ENCODE results near the gene SF3A1. TPM values are rescaled to one million over a fixed set of nuclear protein-coding genes. Genes with fewer than 3 reads are reported as not detected.

The SF3A1 gene
- total and polyA plus RNA-seq, 9 of the 15 experiments (the other 6 are each of a cell fraction or from before 2014, with no cell fraction given) = 6.7 to 228 (median 13.0) TPM

DNA sequence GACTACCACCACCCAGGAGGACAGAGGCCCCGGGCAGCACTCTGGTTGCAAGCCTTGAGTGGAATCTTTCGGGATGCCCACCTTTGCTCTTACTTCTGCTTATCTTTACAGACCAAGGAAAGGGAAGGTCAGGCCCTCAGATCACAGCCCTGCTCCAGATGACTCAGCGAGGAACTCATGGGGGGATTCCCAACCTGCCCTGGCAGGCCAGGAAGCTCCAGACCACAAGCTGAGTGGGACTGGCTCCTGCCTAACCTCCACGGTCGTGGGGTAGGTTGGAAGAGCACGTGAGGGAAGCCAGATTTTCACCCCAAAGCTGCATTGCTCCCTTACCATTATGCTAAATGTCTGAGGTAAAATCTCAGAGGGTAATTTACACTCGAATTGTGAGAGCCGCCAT is 41.8 kb downstream of the SF3A1 start (continued):
- TF ChIP-seq ZNF778 (CRISPR knock-in tag; IDR thresholded peaks at IDR 0.05) (no peak), TAF7 (tag; IDR thresholded peaks at IDR 0.05) (no peak), MCM5 (IDR thresholded peaks at IDR 0.05; ENCODE audit: low read depth) (no peak), ARID1B (IDR thresholded peaks at IDR 0.05) (peak; percentile 48; the same call in 1 of the 2 replicates), CBFB (CRISPR knock-in tag; IDR thresholded peaks at IDR 0.05) (no peak), NCOR1 (IDR thresholded peaks at IDR 0.05) (0 out of 2 replicates have a peak, but pooled peaks have one; percentile 7), PHF20 (IDR thresholded peaks at IDR 0.05; ENCODE audit: partially characterized antibody) (no peak), XRCC4 (IDR thresholded peaks at IDR 0.05; ENCODE audit: extremely low read depth, insufficient read depth, insufficient read length) (no peak), LEF1 (IDR thresholded peaks at IDR 0.05) (no peak), NCOA2 (IDR thresholded peaks at IDR 0.05; ENCODE audit: partially characterized antibody in 2 of 2) (no peak), KDM1A (IDR thresholded peaks at IDR 0.05) (0 out of 4 replicates have a peak, but pooled peaks have one; percentile 8 to 12)
- TF ChIP-seq, protein P1, sequence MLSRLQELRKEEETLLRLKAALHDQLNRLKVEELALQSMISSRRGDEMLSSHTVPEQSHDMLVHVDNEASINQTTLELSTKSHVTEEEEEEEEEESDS (CRISPR knock-in tag; IDR thresholded peaks at IDR 0.05) = no peak

DNA sequence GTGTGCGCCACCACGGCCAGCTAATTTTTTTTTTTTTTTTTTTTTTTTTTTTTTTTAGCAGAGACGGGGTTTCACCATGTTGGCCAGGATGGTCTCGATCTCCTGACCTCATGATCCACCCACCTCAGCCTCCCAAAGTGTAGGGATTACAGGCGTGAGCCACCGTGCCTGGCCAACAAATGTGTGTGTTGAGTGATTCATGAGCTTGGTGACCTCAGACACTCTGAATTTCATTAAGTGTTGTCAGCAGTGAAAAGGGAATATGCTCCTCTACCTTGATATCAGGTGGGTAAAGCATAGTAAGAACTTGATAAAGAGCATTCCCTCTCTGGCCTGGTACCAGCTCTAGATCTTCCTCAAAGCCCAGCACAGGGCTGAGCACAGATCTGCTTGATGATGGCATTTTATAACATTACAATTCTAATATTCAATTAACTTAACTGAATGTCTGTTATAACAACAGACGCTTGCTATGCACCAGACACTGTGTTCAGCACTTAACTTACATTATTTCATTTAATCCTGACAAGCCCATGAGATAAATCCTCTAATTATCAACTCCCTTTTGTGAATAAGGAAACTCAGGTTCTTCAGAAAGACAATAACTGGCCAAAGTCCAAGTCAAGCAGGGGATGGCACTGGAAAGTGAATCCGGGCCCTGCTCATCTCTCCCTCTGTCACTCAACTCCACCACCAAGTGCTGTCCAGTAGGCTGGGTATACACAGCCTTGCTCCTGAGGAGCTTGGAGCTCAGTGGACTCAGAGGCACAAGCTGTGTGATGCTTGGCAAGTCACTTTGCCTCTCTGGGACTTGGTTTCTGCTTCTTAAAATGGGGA is 42.9 kb downstream of the SF3A1 start:
- Histone ChIP-seq H3K27me3 (ENCODE audit: control insufficient read depth in 2 of 2, insufficient read depth in 2 of 2, low read length in 2 of 2) (no peaks in the 10 kb centered on the region), H4K20me1 (replicated peaks; ENCODE audit: control insufficient read depth, insufficient read depth, low read length) (peaks cover 4% of the 10 kb centered on the region; the same call in 1 of the 2 replicates), H3K4me1 (replicated peaks in 1 of 2; ENCODE audit: control insufficient read depth in 2 of 2, insufficient read depth in 2 of 2, low read length in 2 of 2) (peaks cover 10 to 29% of the 10 kb centered on the region in 2 experiments), H3K79me2 (ENCODE audit: control insufficient read depth, insufficient read depth, low read length) (no peaks in the 10 kb centered on the region; the same call in 2 of the 3 replicates), H3K27ac (ENCODE audit: extremely low read depth, low read depth, low read length) (no peak overlapping the region), H3K4me2 (ENCODE audit: insufficient read depth, low read length) (no peak overlapping the region), H2AFZ (ENCODE audit: low read depth, low read length) (no peak overlapping the region), H3K36me3 (ENCODE audit: control insufficient read depth, insufficient read depth, low read length) (no peaks in the 10 kb centered on the region), H3K9me1 (ENCODE audit: control insufficient read depth, insufficient read depth, low read length) (no peaks in the 10 kb centered on the region), H3K9ac (ENCODE audit: insufficient read depth in 1 of 2, low read depth in 2 of 2, low read length in 2 of 2) (no peak overlapping the region), H3K4me3 (no peak overlapping the region), H3K9me3 (replicated peaks; ENCODE audit: control insufficient read depth, insufficient read depth, low read depth, low read length) (no peaks in the 10 kb centered on the region)
- intact Hi-C loops (cut with micrococcal nuclease) (no loop called here), in situ Hi-C loops (cut with MboI) (no loop called here)
- POLR2A ChIA-PET = interaction anchor here (0.8 to 1.3 kb wide), 3 partner anchors 8 to 20 kb away, joined by 3 to 6 read pairs (median 3); partner anchors contain the start of gene TBC1D10A
- FAIRE-seq = no peak
- DNase-seq (ENCODE audit: extremely low read depth in 1 of 4, low spot score in 3 of 4) = no peak
- BruUV-seq (replicated peaks) = no TSS peak
- 100% methylated on average over 1 of the region's 8 CpGs for WGBS (ENCODE audit: insufficient coverage, low coverage, missing lambda C conversion rate)
- CTCF ChIA-PET (ENCODE audit: low intra/inter-chr PET ratio) = no interaction called here
- ATAC-seq = no peak
- TF ChIP-seq ETV1 (tag; conservative IDR thresholded peaks at IDR 0.05; ENCODE audit: low read depth) (no peak), OTX1 (CRISPR knock-in tag; IDR thresholded peaks at IDR 0.05) (no peak), ZNF57 (CRISPR knock-in tag; IDR thresholded peaks at IDR 0.05) (no peak), TGIF2 (CRISPR knock-in tag; IDR thresholded peaks at IDR 0.05) (no peak), PTRF (tag; IDR thresholded peaks at IDR 0.05) (no peak), SREBF1 (IDR thresholded peaks at IDR 0.05; ENCODE audit: borderline replicate concordance, low read depth, low read length) (no peak)
- TF ChIP-seq, protein P2, sequence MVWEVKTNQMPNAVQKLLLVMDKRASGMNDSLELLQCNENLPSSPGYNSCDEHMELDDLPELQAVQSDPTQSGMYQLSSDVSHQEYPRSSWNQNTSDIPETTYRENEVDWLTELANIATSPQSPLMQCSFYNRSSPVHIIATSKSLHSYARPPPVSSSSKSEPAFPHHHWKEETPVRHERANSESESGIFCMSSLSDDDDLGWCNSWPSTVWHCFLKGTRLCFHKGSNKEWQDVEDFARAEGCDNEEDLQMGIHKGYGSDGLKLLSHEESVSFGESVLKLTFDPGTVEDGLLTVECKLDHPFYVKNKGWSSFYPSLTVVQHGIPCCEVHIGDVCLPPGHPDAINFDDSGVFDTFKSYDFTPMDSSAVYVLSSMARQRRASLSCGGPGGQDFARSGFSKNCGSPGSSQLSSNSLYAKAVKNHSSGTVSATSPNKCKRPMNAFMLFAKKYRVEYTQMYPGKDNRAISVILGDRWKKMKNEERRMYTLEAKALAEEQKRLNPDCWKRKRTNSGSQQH (CRISPR knock-in tag; IDR thresholded peaks at IDR 0.05) = no peak
- TF ChIP-seq, protein P3, sequence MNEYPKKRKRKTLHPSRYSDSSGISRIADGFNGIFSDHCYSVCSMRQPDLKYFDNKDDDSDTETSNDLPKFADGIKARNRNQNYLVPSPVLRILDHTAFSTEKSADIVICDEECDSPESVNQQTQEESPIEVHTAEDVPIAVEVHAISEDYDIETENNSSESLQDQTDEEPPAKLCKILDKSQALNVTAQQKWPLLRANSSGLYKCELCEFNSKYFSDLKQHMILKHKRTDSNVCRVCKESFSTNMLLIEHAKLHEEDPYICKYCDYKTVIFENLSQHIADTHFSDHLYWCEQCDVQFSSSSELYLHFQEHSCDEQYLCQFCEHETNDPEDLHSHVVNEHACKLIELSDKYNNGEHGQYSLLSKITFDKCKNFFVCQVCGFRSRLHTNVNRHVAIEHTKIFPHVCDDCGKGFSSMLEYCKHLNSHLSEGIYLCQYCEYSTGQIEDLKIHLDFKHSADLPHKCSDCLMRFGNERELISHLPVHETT (CRISPR knock-in tag; conservative IDR thresholded peaks at IDR 0.05 in 1 of 2, IDR thresholded peaks at IDR 0.05 in 1 of 2) = no peak

Data from K562 (cell line).